Ascending aorta (tissue), 2 donors: Measurements from ENCODE around the gene PLCL2. TPM values are rescaled to one million over a fixed set of nuclear protein-coding genes. Genes with fewer than 3 reads are reported as not detected.

ENCODE experiments used
- DNase-seq, 2 donors: peaks; one replicate each; pipeline ENCODE4 v3.0.0-alpha.2; 2019; ENCODE audit warnings: low spot score in 2 of 2
- H3K27ac ChIP-seq, 2 donors: fragments of 200-600 bp; sonication (generic); one replicate each; pipeline ENCODE4 v1.5.1; 2016 to 2017; ENCODE audit warnings: mild to moderate bottlenecking in 1 of 2
- H3K27me3 ChIP-seq: fragments of 200-600 bp; sonication (generic); one replicate; pipeline ENCODE4 v1.5.1; 2017
- H3K36me3 ChIP-seq, 2 donors: fragments of 200-600 bp; sonication (generic); one replicate each; pipeline ENCODE4 v1.5.1; 2016
- H3K4me1 ChIP-seq, 2 donors: fragments of 200-600 bp; sonication (generic); one replicate each; pipeline ENCODE4 v1.5.1; 2016 to 2017; ENCODE audit warnings: mild to moderate bottlenecking in 1 of 2
- H3K4me3 ChIP-seq, 2 donors: fragments of 200-600 bp; sonication (generic); one replicate each; pipeline ENCODE4 v1.5.1; 2016 to 2017; ENCODE audit warnings: mild to moderate bottlenecking in 1 of 2
- H3K9me3 ChIP-seq, 2 donors: fragments of 200-600 bp; sonication (generic); one replicate each; pipeline ENCODE4 v1.5.1; 2016
- intact Hi-C: fragments of 100-400 bp; cut with DNase I; formaldehyde crosslinking; loops from one replicate; pipeline ENCODE4 v1.15.1; 2023
- total RNA-seq: library from RNA; depleted of rRNA; stranded (reverse); fragments of >200 nt; gene quantifications from one replicate; pipeline ENCODE4 v1.1.0, GENCODE V29; 2016
- TF ChIP-seq, protein P1 (sequence below), 3 experiments: fragments of 200-600 bp in 2 of 3; fragments of 450-650 bp in 1 of 3; sonication (generic) in 2 of 3; IDR thresholded peaks; one replicate each; pipeline ENCODE4 v1.5.1; 2016 to 2019; ENCODE audit warnings: antibody characterized with exemption in 3 of 3, mild to moderate bottlenecking in 1 of 3, moderate library complexity in 1 of 3

The PLCL2 gene
- total RNA-seq, 1 donor from 2014 or later: 2.9 TPM

GRCh38 chr3:17111586-17111985, 226.8 kb downstream of the PLCL2 start:
- intact Hi-C loops: no loop called here
- Histone ChIP-seq H3K27ac (no peak overlapping the region), H3K4me3 (no peak overlapping the region), H3K4me1 (no peaks in the 10 kb centered on the region), H3K27me3 (no peaks in the 10 kb centered on the region), H3K9me3 (no peaks in the 10 kb centered on the region), H3K36me3 (no peaks in the 10 kb centered on the region)
- TF ChIP-seq, protein P1, sequence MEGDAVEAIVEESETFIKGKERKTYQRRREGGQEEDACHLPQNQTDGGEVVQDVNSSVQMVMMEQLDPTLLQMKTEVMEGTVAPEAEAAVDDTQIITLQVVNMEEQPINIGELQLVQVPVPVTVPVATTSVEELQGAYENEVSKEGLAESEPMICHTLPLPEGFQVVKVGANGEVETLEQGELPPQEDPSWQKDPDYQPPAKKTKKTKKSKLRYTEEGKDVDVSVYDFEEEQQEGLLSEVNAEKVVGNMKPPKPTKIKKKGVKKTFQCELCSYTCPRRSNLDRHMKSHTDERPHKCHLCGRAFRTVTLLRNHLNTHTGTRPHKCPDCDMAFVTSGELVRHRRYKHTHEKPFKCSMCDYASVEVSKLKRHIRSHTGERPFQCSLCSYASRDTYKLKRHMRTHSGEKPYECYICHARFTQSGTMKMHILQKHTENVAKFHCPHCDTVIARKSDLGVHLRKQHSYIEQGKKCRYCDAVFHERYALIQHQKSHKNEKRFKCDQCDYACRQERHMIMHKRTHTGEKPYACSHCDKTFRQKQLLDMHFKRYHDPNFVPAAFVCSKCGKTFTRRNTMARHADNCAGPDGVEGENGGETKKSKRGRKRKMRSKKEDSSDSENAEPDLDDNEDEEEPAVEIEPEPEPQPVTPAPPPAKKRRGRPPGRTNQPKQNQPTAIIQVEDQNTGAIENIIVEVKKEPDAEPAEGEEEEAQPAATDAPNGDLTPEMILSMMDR (IDR thresholded peaks at IDR 0.05): no peak
- DNase-seq: no peak

DNA sequence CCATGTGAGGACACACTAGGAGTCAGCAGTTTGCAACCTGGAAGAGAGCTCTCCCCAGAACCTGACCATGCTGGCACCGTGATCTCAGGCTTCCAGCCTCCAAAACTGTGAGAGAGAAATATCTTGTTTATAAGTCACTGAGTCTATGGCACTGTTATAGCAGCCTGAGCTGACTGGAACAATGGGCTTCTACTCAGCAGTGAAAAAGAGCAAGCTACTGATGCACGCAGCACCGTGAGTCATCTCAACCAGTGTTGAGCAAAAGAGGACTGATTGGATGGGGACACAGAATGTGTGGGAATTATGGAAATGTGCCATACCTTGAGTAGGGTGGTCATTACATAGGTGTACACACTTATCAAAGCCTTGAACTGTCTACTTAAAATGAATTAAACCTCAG, 230.4 kb downstream of the PLCL2 start:
- no peak for DNase-seq
- intact Hi-C loops: no loop called here

DNA sequence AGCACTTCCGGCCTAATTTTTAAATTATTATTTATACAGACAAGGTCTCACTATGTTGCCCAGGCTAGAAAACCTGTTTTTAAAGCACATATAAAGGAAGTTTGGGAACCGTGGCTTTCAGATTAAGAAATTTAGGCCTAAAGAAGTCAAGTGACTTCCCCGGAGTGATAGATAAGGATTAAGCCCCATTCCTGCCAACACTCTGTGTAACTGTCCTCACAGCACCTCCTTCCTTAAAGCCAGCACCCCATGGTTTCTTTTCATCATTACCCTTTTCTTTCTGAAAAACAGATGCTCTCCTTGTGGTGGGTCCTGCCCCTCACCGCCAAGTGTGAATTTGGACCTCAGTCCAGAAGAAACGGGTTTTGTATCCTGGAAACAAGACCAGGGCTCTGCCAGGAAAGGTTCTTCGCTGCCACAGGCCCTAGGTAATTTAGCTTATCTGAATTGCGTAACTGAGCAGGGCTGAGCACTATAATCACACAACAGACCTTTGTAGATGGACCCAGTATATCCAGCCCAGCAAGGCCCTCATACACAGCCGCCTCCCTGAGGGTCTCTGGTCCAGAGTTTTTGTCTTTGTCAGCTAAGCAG, 231.3 kb downstream of the PLCL2 start:
- intact Hi-C loops: no loop called here

More for the DNA sequence above, 230.4 kb downstream of the PLCL2 start:
- Histone ChIP-seq H3K36me3 (no peaks in the 10 kb centered on the region), H3K4me1 (no peaks in the 10 kb centered on the region), H3K9me3 (no peaks in the 10 kb centered on the region), H3K27me3 (no peaks in the 10 kb centered on the region), H3K27ac (no peak overlapping the region), H3K4me3 (no peak overlapping the region)
- TF ChIP-seq, protein P1 (IDR thresholded peaks at IDR 0.05): no peak

DNA sequence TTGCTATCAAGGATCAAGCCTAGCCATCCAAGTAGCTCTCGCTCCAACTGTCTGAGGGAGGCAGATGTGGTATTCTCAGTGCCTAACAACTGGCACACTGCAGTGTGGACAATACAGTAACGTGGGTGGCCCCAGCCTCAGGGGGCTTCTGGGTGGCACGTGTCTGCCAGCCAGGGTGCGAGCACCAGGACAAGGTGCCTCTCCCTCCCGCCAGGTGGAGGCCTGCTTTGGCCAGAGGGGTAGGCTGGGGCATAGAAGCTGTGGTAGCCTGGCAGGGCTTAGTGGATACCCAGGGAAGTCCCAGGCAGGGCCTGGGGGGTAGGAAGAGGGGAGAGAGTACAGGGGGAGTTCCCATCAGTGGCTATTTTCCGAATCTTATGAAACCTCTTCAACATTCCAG, 234.0 kb downstream of the PLCL2 start:
- H3K27ac ChIP-seq: no peak overlapping the region

More for the DNA sequence above, 231.3 kb downstream of the PLCL2 start:
- TF ChIP-seq, protein P1 (IDR thresholded peaks at IDR 0.05): no peak
- Histone ChIP-seq H3K36me3 (no peaks in the 10 kb centered on the region), H3K27ac (no peak overlapping the region), H3K4me1 (no peaks in the 10 kb centered on the region), H3K9me3 (no peaks in the 10 kb centered on the region), H3K4me3 (no peak overlapping the region), H3K27me3 (no peaks in the 10 kb centered on the region)
- no peak for DNase-seq

DNA sequence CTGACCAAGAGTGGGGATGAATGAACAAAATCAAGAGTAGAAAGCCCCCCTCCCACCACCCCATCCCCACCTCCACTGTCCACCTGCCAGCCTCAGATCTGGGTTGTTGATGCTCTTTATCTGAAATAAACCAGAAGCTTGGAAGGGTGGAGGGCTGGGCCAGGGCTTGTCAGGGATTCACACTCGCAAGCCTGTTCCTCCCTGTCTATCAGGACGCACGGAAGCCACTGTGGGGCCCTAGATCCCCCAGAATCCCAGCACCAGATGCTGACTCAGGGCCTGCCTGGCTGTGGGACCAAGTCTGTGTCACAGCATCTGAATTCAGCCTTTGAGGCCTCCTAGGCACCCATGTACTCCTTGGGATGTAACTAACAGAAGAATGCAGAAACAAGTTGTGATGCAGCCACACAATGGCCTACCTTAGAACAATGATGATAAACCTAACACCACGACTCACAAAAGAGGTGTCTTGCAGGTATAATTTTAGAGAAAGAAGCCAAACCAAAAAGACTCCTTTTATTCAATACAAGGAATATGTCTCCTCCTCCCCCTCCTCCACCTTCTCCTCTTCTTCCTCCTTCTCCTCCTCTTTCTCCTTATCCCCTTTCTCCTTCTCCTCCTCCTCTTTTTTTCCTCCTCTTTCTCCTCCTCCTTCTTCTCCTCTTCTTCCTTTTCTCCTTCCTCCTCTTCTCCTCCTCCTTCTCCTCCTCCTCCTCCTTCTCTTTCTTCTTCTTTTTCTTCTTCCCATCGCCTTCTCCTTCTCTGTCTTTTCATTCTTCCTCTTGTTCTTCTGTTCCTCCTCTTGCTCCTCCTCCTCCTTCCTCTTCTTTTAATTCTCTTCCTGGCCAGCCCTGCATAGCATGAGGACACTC, 234.7 kb downstream of the PLCL2 start:
- intact Hi-C loops: no loop called here
- no peaks in the 10 kb centered on the region for H3K36me3 ChIP-seq
- TF ChIP-seq, protein P1 (IDR thresholded peaks at IDR 0.05): no peak
- no peaks in the 10 kb centered on the region for H3K27me3 ChIP-seq
- H3K4me1 ChIP-seq: no peaks in the 10 kb centered on the region
- no peak overlapping the region for H3K4me3 ChIP-seq
- no peak overlapping the region for H3K27ac ChIP-seq
- DNase-seq: no peak
- H3K9me3 ChIP-seq: no peaks in the 10 kb centered on the region

More for the DNA sequence above, 234.0 kb downstream of the PLCL2 start:
- no peaks in the 10 kb centered on the region for H3K36me3 ChIP-seq
- no peaks in the 10 kb centered on the region for H3K4me1 ChIP-seq
- no peak for DNase-seq
- TF ChIP-seq, protein P1 (IDR thresholded peaks at IDR 0.05): no peak
- H3K4me3 ChIP-seq: no peak overlapping the region
- H3K27me3 ChIP-seq: no peaks in the 10 kb centered on the region
- intact Hi-C loops: no loop called here
- no peaks in the 10 kb centered on the region for H3K9me3 ChIP-seq
